Natural killer cell (primary cell): ENCODE results near the gene PTPRN. TPM values are rescaled to one million over a fixed set of nuclear protein-coding genes. Genes with fewer than 3 reads are reported as not detected.

Source experiments
- ATAC-seq, 3 donors: fragments of 150-1000 bp in 2 of 3; fragments of 200-7000 bp in 1 of 3; cut with Tn5 transposase; 1 replicate in 1 of 3; 2 replicates in 2 of 3; pipeline ENCODE4 v1.10.0; 2021; ENCODE audit warnings: mild to moderate bottlenecking in 2 of 3, moderate library complexity in 2 of 3
- DNase-seq, 2 donors: peaks; one replicate each; pipeline versions ENCODE4 v3.0.0 to v3.0.0-alpha.2; 2013 to 2021; ENCODE audit warnings: mixed read lengths in 1 of 2
- H3K27ac ChIP-seq: one replicate; pipeline ENCODE4 v1.5.1; 2013; ENCODE audit warnings: mild to moderate bottlenecking, low read length
- H3K27me3 ChIP-seq: one replicate; pipeline ENCODE4 v1.6.1; 2013; ENCODE audit warnings: low read length; ENCODE audit not compliant: control insufficient read depth, insufficient read depth
- H3K36me3 ChIP-seq: one replicate; pipeline ENCODE4 v1.6.1; 2013; ENCODE audit warnings: low read length; ENCODE audit not compliant: control insufficient read depth, insufficient read depth
- H3K4me1 ChIP-seq: one replicate; pipeline ENCODE4 v1.6.1; 2013; ENCODE audit warnings: low read length; ENCODE audit not compliant: control insufficient read depth, insufficient read depth
- H3K4me3 ChIP-seq: one replicate; pipeline ENCODE4 v1.5.1; 2013; ENCODE audit warnings: low read length
- H3K9me3 ChIP-seq: one replicate; pipeline ENCODE4 v1.6.1; 2013; ENCODE audit warnings: low read length; ENCODE audit not compliant: control insufficient read depth, insufficient read depth
- H3K27ac Mint-ChIP-seq, 2 donors: one replicate each; pipeline ENCODE4 v1.8.0; 2022; ENCODE audit warnings: mild to moderate bottlenecking in 2 of 2, mixed read lengths in 2 of 2, moderate library complexity in 1 of 2
- H3K27me3 Mint-ChIP-seq, 2 donors: one replicate each; pipeline ENCODE4 v1.8.0; 2022; ENCODE audit warnings: low read depth in 2 of 2, mixed read lengths in 2 of 2
- H3K36me3 Mint-ChIP-seq: one replicate; pipeline ENCODE4 v1.8.0; 2022; ENCODE audit warnings: mixed read lengths
- H3K4me1 Mint-ChIP-seq, 2 donors: one replicate each; pipeline ENCODE4 v1.8.0; 2022; ENCODE audit warnings: mixed read lengths in 2 of 2
- H3K4me3 Mint-ChIP-seq: one replicate; pipeline ENCODE4 v1.8.0; 2022; ENCODE audit warnings: mild to moderate bottlenecking, moderate library complexity, mixed read lengths
- H3K9me3 Mint-ChIP-seq, 2 donors: one replicate each; pipeline ENCODE4 v1.8.0; 2022; ENCODE audit warnings: mixed read lengths in 2 of 2
- CTCF ChIP-seq: fragments of 200-600 bp; IDR thresholded peaks from one replicate; pipeline ENCODE4 v1.8.0; 2022; ENCODE audit warnings: antibody characterized with exemption
- WGBS: methylation state at CpG from one replicate; pipeline ENCODE4 v1.1.7; 2013; ENCODE audit warnings: missing lambda C conversion rate; ENCODE audit not compliant: insufficient coverage; 5-methylcytosine and 5-hydroxymethylcytosine counted together
- intact Hi-C: fragments of 100-400 bp; cut with micrococcal nuclease; formaldehyde crosslinking; loops from one replicate; pipeline ENCODE4 v1.14.2; 2022
- total RNA-seq, 4 donors: library from RNA; stranded (reverse); fragments of 120-200 nt in 1 of 4; gene quantifications; one replicate each; pipeline versions ENCODE4 v1.2.3 to v1.2.4, GENCODE V29; 2013 to 2022

Gene PTPRN
- total RNA-seq, 3 donors from 2014 or later (not counting 1 experiment from before 2014, with no cell fraction given), result 0.23 to 0.35 TPM; not detected in 1

GRCh38 chr2:219327719-219328118, 18.5 kb upstream of the PTPRN start:
- no peaks in the 10 kb centered on the region for H3K4me1 ChIP-seq
- 58% methylated on average over 2 of the region's 2 CpGs for WGBS
- H3K4me3 ChIP-seq, result no peak overlapping the region
- no peak overlapping the region for H3K4me3 Mint-ChIP-seq
- H3K27me3 ChIP-seq, result peaks cover 18% of the 10 kb centered on the region
- peaks cover 42 to 65% of the 10 kb centered on the region in 2 donors for H3K27me3 Mint-ChIP-seq
- DNase-seq (no peak), ATAC-seq (no peak)
- intact Hi-C loops, result no loop called here
- H3K4me1 Mint-ChIP-seq, result no peaks in the 10 kb centered on the region
- H3K9me3 ChIP-seq, result no peaks in the 10 kb centered on the region
- no peaks in the 10 kb centered on the region for H3K36me3 ChIP-seq
- H3K27ac Mint-ChIP-seq, result no peak overlapping the region
- peaks cover 0 to 2% of the 10 kb centered on the region in 2 donors for H3K9me3 Mint-ChIP-seq
- no peak for TF ChIP-seq CTCF
- H3K36me3 Mint-ChIP-seq, result no peaks in the 10 kb centered on the region
- H3K27ac ChIP-seq, result no peak overlapping the region

- Histone ChIP-seq H3K27me3 (peaks cover 4% of the 10 kb centered on the region), H3K4me3 (no peak overlapping the region), H3K36me3 (no peaks in the 10 kb centered on the region), H3K4me1 (peaks cover under 1% of the 10 kb centered on the region), H3K9me3 (no peaks in the 10 kb centered on the region), H3K27ac (no peak overlapping the region)
- Mint-ChIP-seq H3K27ac (no peak overlapping the region), H3K27me3 (peaks cover 38 to 61% of the 10 kb centered on the region in 2 donors), H3K4me1 (no peaks in the 10 kb centered on the region), H3K9me3 (no peaks in the 10 kb centered on the region), H3K4me3 (no peak overlapping the region), H3K36me3 (no peaks in the 10 kb centered on the region)
- intact Hi-C loops, result no loop called here
- ATAC-seq (no peak), DNase-seq (no peak)
- TF ChIP-seq CTCF, result no peak
- WGBS, result 52% methylated on average over 9 of the region's 9 CpGs
These were observed 16.6 kb upstream of the PTPRN start for GRCh38 chr2:219325657-219326315.

- Histone ChIP-seq H3K36me3 (no peaks in the 10 kb centered on the region), H3K4me3 (no peak overlapping the region), H3K27me3 (peaks cover 3% of the 10 kb centered on the region), H3K9me3 (no peaks in the 10 kb centered on the region), H3K27ac (no peak overlapping the region), H3K4me1 (peaks cover 3% of the 10 kb centered on the region)
- Mint-ChIP-seq H3K4me3 (no peak overlapping the region), H3K4me1 (no peaks in the 10 kb centered on the region), H3K36me3 (no peaks in the 10 kb centered on the region), H3K9me3 (no peaks in the 10 kb centered on the region), H3K27ac (no peak overlapping the region), H3K27me3 (peaks cover 34 to 54% of the 10 kb centered on the region in 2 donors)
- DNase-seq, result no peak
- intact Hi-C loops, result no loop called here
- ATAC-seq, result no peak
- no peak for TF ChIP-seq CTCF
- WGBS, result 96% methylated on average over 4 of the region's 4 CpGs
These were observed 15.9 kb upstream of the PTPRN start for GRCh38 chr2:219325136-219325535.

GRCh38 chr2:219323434-219323833, 14.2 kb upstream of the PTPRN start:
- H3K4me1 ChIP-seq, result peaks cover 3% of the 10 kb centered on the region
- no peak for TF ChIP-seq CTCF
- H3K9me3 ChIP-seq, result no peaks in the 10 kb centered on the region
- ATAC-seq (no peak), DNase-seq (no peak)
- no peaks in the 10 kb centered on the region for H3K27me3 ChIP-seq
- H3K27ac Mint-ChIP-seq, result no peak overlapping the region
- WGBS, result 52% methylated on average over 2 of the region's 4 CpGs
- no peak overlapping the region for H3K27ac ChIP-seq
- peaks cover 26 to 37% of the 10 kb centered on the region in 2 donors for H3K27me3 Mint-ChIP-seq
- H3K4me3 Mint-ChIP-seq, result no peak overlapping the region
- H3K4me1 Mint-ChIP-seq, result no peaks in the 10 kb centered on the region
- no peak overlapping the region for H3K4me3 ChIP-seq
- no peaks in the 10 kb centered on the region for H3K36me3 ChIP-seq
- no peaks in the 10 kb centered on the region for H3K36me3 Mint-ChIP-seq
- H3K9me3 Mint-ChIP-seq, result no peaks in the 10 kb centered on the region
- intact Hi-C loops, result no loop called here
